ENCODE results near the gene ARMC7. TPM values are rescaled to one million over a fixed set of nuclear protein-coding genes. Genes with fewer than 3 reads are reported as not detected.
"Not testable (repeated sequence)": the region's sequence is repeated elsewhere in the genome, so short reads cannot be mapped to it uniquely, and the experiment has no call there.

The ARMC7 gene
- total RNA-seq, 2 experiments from 2014 or later = 5.4 TPM

- H3K4me3 Mint-ChIP-seq = no peak overlapping the region
- peaks cover 11% of the 10 kb centered on the region for H3K36me3 Mint-ChIP-seq (ENCODE audit: low read depth)
- ATAC-seq (no peak), DNase-seq (no peak)
- no peak overlapping the region for H3K27ac Mint-ChIP-seq
- H3K27me3 Mint-ChIP-seq = no peaks in the 10 kb centered on the region
- ChIA-PET CTCF (interaction anchor here (1.1 to 9.5 kb wide), 5 partner anchors 12 to 85 kb away, joined by 3 to 221 read pairs (median 90); partner anchors contain the start of genes NT5C and NUP85), POLR2A (interaction anchor here (0.9 kb wide), 1 partner anchor 14 kb away, joined by 3 read pairs; no protein-coding TSS in a partner anchor)
- peaks cover 18% of the 10 kb centered on the region for H3K4me1 Mint-ChIP-seq (ENCODE audit: low read depth)
- TF ChIP-seq CTCF (IDR thresholded peaks at IDR 0.05) = no peak
- intact Hi-C loops (cut with micrococcal nuclease) = loop anchor here (10.0 kb wide), 1 partner anchor 56 kb away; no protein-coding TSS in a partner anchor
- no peaks in the 10 kb centered on the region for H3K9me3 Mint-ChIP-seq
Observed at GRCh38 chr17:75118307-75118706, 8.5 kb downstream of the ARMC7 start.

- no peak overlapping the region for H3K4me3 Mint-ChIP-seq
- H3K4me1 Mint-ChIP-seq (ENCODE audit: low read depth) = peaks cover 25% of the 10 kb centered on the region
- DNase-seq (peak; percentile 71), ATAC-seq (peak; percentile 86)
- H3K27me3 Mint-ChIP-seq = no peaks in the 10 kb centered on the region
- ChIA-PET CTCF (interaction anchor here (0.8 to 5.9 kb wide), 8 partner anchors 8 to 162 kb away, joined by 3 to 56 read pairs (median 4); no protein-coding TSS in a partner anchor), POLR2A (interaction anchor here (0.6 to 4.1 kb wide), 6 partner anchors 10 to 169 kb away, joined by 3 to 23 read pairs (median 3); partner anchors contain the start of genes ARMC7 and JPT1)
- H3K27ac Mint-ChIP-seq = peak overlapping the region; percentile 73
- H3K9me3 Mint-ChIP-seq = no peaks in the 10 kb centered on the region
- no peak for TF ChIP-seq CTCF (IDR thresholded peaks at IDR 0.05)
- peaks cover 4% of the 10 kb centered on the region for H3K36me3 Mint-ChIP-seq (ENCODE audit: low read depth)
- intact Hi-C loops (cut with micrococcal nuclease) = no loop called here
Observed at GRCh38 chr17:75124041-75124818, 14.5 kb downstream of the ARMC7 start.

GRCh38 chr17:75124819-75125162 is 15.0 kb downstream of the ARMC7 start:
- no peak for TF ChIP-seq CTCF (IDR thresholded peaks at IDR 0.05)
- DNase-seq (no peak), ATAC-seq (no peak)
- Mint-ChIP-seq H3K27me3 (no peaks in the 10 kb centered on the region), H3K27ac (peak overlapping the region; percentile 73), H3K4me1 (ENCODE audit: low read depth) (peaks cover 28% of the 10 kb centered on the region), H3K4me3 (no peak overlapping the region), H3K36me3 (ENCODE audit: low read depth) (peaks cover 7% of the 10 kb centered on the region), H3K9me3 (no peaks in the 10 kb centered on the region)
- POLR2A ChIA-PET = interaction anchor here (0.6 to 4.1 kb wide), 5 partner anchors 10 to 72 kb away, joined by 3 to 23 read pairs (median 3); partner anchors contain the start of genes ARMC7 and JPT1
- CTCF ChIA-PET = interaction anchor here (1.1 to 5.9 kb wide), 5 partner anchors 10 to 163 kb away, joined by 3 to 56 read pairs (median 4); no protein-coding TSS in a partner anchor
- intact Hi-C loops (cut with micrococcal nuclease) = no loop called here

GRCh38 chr17:75125984-75126383 is 16.2 kb downstream of the ARMC7 start:
- CTCF ChIA-PET = interaction anchor here (0.6 to 5.9 kb wide), 4 partner anchors 11 to 115 kb away, joined by 3 to 56 read pairs (median 4); no protein-coding TSS in a partner anchor
- no peak for DNase-seq
- H3K4me1 Mint-ChIP-seq (ENCODE audit: low read depth) = peaks cover 32% of the 10 kb centered on the region
- no peaks in the 10 kb centered on the region for H3K9me3 Mint-ChIP-seq
- intact Hi-C loops (cut with micrococcal nuclease) = no loop called here
- peak overlapping the region; percentile 21 for H3K27ac Mint-ChIP-seq
- no peak for TF ChIP-seq CTCF (IDR thresholded peaks at IDR 0.05)
- POLR2A ChIA-PET = interaction anchor here (0.6 to 4.1 kb wide), 4 partner anchors 11 to 97 kb away, joined by 3 to 23 read pairs (median 3); partner anchors contain the start of gene JPT1
- H3K4me3 Mint-ChIP-seq = no peak overlapping the region
- no peak for ATAC-seq
- peaks cover 12% of the 10 kb centered on the region for H3K36me3 Mint-ChIP-seq (ENCODE audit: low read depth)
- H3K27me3 Mint-ChIP-seq = no peaks in the 10 kb centered on the region

GRCh38 chr17:75126954-75127353 is 17.2 kb downstream of the ARMC7 start:
- Mint-ChIP-seq H3K27ac (no peak overlapping the region), H3K4me1 (ENCODE audit: low read depth) (peaks cover 30% of the 10 kb centered on the region), H3K27me3 (no peaks in the 10 kb centered on the region), H3K9me3 (no peaks in the 10 kb centered on the region), H3K36me3 (ENCODE audit: low read depth) (peaks cover 11% of the 10 kb centered on the region), H3K4me3 (no peak overlapping the region)
- TF ChIP-seq CTCF (IDR thresholded peaks at IDR 0.05) = no peak
- ChIA-PET CTCF (interaction anchor here (1.0 to 1.3 kb wide), 2 partner anchors 13 to 15 kb away, joined by 3 to 10 read pairs; no protein-coding TSS in a partner anchor), POLR2A (no interaction called here)
- DNase-seq = no peak
- ATAC-seq = no peak
- intact Hi-C loops (cut with micrococcal nuclease) = no loop called here

- DNase-seq; H3K27me3 Mint-ChIP-seq; H3K4me3 Mint-ChIP-seq; intact Hi-C loops (cut with micrococcal nuclease); ATAC-seq; H3K9me3 Mint-ChIP-seq: not testable (repeated sequence)
- Mint-ChIP-seq H3K36me3 (ENCODE audit: low read depth) (peaks cover 13% of the 10 kb centered on the region), H3K27ac (peak overlapping the region; percentile 46), H3K4me1 (ENCODE audit: low read depth) (peaks cover 36% of the 10 kb centered on the region)
- ChIA-PET POLR2A (interaction anchor here (0.7 kb wide), 1 partner anchor 1538 kb away, joined by 3 read pairs; no protein-coding TSS in a partner anchor), CTCF (interaction anchor here (1.0 to 1.3 kb wide), 2 partner anchors 14 to 16 kb away, joined by 3 to 10 read pairs; no protein-coding TSS in a partner anchor)
Observed at GRCh38 chr17:75127936-75128335, 18.2 kb downstream of the ARMC7 start.

All from activated CD8-positive, alpha-beta T cell treated with anti-CD3 and anti-CD28 coated beads for 36 hours (primary cell).